HepG2 (cell line): ENCODE results near the gene CCDC77. TPM values are rescaled to one million over a fixed set of nuclear protein-coding genes. Genes with fewer than 3 reads are reported as not detected.

Experiments used
- CAMTA2 ChIP-seq: sonication (generic); formaldehyde crosslinking; IDR thresholded peaks from 2 replicates; pipeline ENCODE4 v1.4.0; 2020; ENCODE audit warnings: mild to moderate bottlenecking, missing genetic modification reagents, borderline replicate concordance
- HNF1A ChIP-seq, 2 experiments: sonication (generic) in 1 of 2; formaldehyde crosslinking in 1 of 2; IDR thresholded peaks; 2 replicates each; pipeline versions ENCODE4 v1.4.0 to v1.6.1; 2016 to 2020; ENCODE audit warnings: borderline replicate concordance in 1 of 2, low read depth in 1 of 2, mild to moderate bottlenecking in 1 of 2, missing genetic modification reagents in 1 of 2
- REXO4 ChIP-seq: sonication (generic); formaldehyde crosslinking; IDR thresholded peaks from 2 replicates; pipeline ENCODE4 v1.8.0; 2022; ENCODE audit warnings: missing genetic modification reagents, mild to moderate bottlenecking, borderline replicate concordance
- SRF ChIP-seq: IDR thresholded peaks from 2 replicates; pipeline ENCODE4 v1.6.1; 2011; ENCODE audit warnings: mild to moderate bottlenecking, low read depth, low read length, moderate library complexity
- TBL1XR1 ChIP-seq: fragments of 150-350 bp; IDR thresholded peaks from 2 replicates; pipeline ENCODE4 v1.6.1; 2014; ENCODE audit warnings: borderline replicate concordance, low read length; ENCODE audit not compliant: partially characterized antibody
- ZNF33A ChIP-seq: sonication (generic); formaldehyde crosslinking; IDR thresholded peaks from 2 replicates; pipeline ENCODE4 v1.5.1; 2020; ENCODE audit warnings: missing genetic modification reagents, mild to moderate bottlenecking, moderate library complexity, borderline replicate concordance
- ZNF724P ChIP-seq: sonication (generic); formaldehyde crosslinking; IDR thresholded peaks from 2 replicates; pipeline ENCODE4 v1.8.0; 2022; ENCODE audit warnings: missing genetic modification reagents, borderline replicate concordance
- ZSCAN21 ChIP-seq: sonication (generic); formaldehyde crosslinking; IDR thresholded peaks from 2 replicates; pipeline ENCODE4 v1.8.0; 2022; ENCODE audit warnings: mild to moderate bottlenecking, missing genetic modification reagents, moderate library complexity, borderline replicate concordance
- polyA plus RNA-seq, 8 experiments: library from polyadenylated mRNA; depleted of rRNA in 3 of 8; stranded (reverse) in 7 of 8; unstranded in 1 of 8; fragments of >200 nt; fragmentation: Illumina TruSeq in 4 of 8; extraction: Trizol in 4 of 8; gene quantifications; 2 replicates each; pipeline versions ENCODE4 v1.2.1 to v1.2.3, GENCODE V29; 2011 to 2016; ENCODE audit warnings: low read depth in 4 of 8, missing spikeins in 1 of 8, mixed read lengths in 1 of 8; ENCODE audit not compliant: insufficient read depth in 1 of 8
- total RNA-seq, 5 experiments: library from RNA; depleted of rRNA; stranded (reverse); fragments of >200 nt; fragmentation: Illumina TruSeq; extraction: Trizol; gene quantifications; 2 replicates each; pipeline ENCODE4 v1.2.3, GENCODE V29; 2016; ENCODE audit warnings: low read depth in 1 of 5
- TF ChIP-seq, protein P1 (sequence below): sonication (generic); formaldehyde crosslinking; conservative IDR thresholded peaks from 2 replicates; pipeline ENCODE4 v1.5.0; 2020; ENCODE audit warnings: missing genetic modification reagents
- TF ChIP-seq, protein P2 (sequence below), 2 experiments: sonication (generic) in 1 of 2; formaldehyde crosslinking in 1 of 2; IDR thresholded peaks; 2 replicates each; pipeline versions ENCODE4 v1.6.1 to v1.9.0; 2014 to 2022; ENCODE audit warnings: antibody characterized with exemption in 1 of 2, borderline replicate concordance in 1 of 2, inconsistent platforms in 1 of 2, low read depth in 1 of 2, missing genetic modification reagents in 1 of 2
- TF ChIP-seq, protein P3 (sequence below): sonication (generic); formaldehyde crosslinking; IDR thresholded peaks from 2 replicates; pipeline ENCODE4 v1.4.0; 2020; ENCODE audit warnings: missing genetic modification reagents

Gene CCDC77
- total and polyA plus RNA-seq, 2 of the 13 experiments (the other 11 are each of a cell fraction or from before 2014, with no cell fraction given) = 6.4 to 16.4 TPM

DNA sequence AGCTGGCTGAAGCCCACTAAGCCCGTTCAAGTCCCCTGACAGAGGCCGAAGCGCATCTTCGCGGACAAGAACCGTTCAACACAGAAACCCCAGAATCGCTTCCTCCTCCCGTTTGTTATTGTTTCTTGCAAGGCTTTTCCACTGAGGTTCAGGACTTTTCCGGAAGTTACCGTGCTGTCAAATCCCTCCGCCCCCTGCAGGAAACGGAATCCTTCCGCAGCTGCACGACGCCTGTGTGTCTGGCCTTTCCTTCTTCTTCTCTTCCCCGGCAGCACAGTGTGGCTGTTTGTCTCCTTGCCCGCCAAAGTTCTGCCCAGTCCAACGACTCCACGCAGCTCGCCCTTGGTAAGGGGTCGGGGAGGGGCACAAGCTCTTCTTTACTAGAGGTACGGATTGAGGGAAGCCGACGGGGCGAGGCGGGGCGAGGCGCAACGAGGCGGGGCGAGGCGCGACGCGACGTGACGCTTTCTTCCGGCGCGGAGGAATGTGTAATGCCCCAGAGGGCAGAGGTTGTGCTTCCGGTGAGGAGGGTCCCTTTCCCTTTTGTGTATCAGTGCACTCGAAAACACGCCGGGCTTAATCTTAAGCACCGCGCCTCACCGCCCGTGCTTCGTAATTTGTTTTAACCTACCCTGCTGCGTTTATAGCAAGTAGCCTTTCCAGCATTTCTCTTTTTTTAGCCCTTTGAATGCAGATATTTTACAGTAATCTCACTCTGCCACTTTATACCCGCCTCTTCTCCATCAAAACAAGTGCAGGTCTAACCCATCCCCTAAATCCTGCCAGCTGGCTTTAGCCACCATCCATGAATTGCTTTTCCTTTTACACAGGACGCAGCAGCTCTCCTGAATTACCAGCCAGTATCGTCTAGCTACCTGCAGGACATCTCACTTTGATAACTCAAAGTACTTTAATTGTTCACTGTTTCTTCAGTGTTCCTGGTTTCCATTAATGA is 12.0 kb upstream of the CCDC77 start, which contains the start of gene KDM5A (continued):
- TF ChIP-seq, protein P1, sequence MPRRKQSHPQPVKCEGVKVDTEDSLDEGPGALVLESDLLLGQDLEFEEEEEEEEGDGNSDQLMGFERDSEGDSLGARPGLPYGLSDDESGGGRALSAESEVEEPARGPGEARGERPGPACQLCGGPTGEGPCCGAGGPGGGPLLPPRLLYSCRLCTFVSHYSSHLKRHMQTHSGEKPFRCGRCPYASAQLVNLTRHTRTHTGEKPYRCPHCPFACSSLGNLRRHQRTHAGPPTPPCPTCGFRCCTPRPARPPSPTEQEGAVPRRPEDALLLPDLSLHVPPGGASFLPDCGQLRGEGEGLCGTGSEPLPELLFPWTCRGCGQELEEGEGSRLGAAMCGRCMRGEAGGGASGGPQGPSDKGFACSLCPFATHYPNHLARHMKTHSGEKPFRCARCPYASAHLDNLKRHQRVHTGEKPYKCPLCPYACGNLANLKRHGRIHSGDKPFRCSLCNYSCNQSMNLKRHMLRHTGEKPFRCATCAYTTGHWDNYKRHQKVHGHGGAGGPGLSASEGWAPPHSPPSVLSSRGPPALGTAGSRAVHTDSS = no peak
- no peak for TF ChIP-seq REXO4 (CRISPR knock-in tag)
- 0 out of 2 replicates have a peak, but pooled peaks have one; percentile 5 for TF ChIP-seq ZNF724P (CRISPR knock-in tag)
- peak; percentile 86; the same call in 1 of the 2 replicates for TF ChIP-seq CAMTA2 (CRISPR knock-in tag)
- TF ChIP-seq, protein P2, sequence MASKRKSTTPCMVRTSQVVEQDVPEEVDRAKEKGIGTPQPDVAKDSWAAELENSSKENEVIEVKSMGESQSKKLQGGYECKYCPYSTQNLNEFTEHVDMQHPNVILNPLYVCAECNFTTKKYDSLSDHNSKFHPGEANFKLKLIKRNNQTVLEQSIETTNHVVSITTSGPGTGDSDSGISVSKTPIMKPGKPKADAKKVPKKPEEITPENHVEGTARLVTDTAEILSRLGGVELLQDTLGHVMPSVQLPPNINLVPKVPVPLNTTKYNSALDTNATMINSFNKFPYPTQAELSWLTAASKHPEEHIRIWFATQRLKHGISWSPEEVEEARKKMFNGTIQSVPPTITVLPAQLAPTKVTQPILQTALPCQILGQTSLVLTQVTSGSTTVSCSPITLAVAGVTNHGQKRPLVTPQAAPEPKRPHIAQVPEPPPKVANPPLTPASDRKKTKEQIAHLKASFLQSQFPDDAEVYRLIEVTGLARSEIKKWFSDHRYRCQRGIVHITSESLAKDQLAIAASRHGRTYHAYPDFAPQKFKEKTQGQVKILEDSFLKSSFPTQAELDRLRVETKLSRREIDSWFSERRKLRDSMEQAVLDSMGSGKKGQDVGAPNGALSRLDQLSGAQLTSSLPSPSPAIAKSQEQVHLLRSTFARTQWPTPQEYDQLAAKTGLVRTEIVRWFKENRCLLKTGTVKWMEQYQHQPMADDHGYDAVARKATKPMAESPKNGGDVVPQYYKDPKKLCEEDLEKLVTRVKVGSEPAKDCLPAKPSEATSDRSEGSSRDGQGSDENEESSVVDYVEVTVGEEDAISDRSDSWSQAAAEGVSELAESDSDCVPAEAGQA (IDR thresholded peaks at IDR 0.05; ENCODE audit: low read depth) = peak; percentile 81
- TF ChIP-seq, protein P2 (CRISPR knock-in tag; IDR thresholded peaks at IDR 0.05; ENCODE audit: borderline replicate concordance) = no peak
- no peak for TF ChIP-seq HNF1A (IDR thresholded peaks at IDR 0.05; ENCODE audit: low read depth)
- TF ChIP-seq HNF1A (CRISPR knock-in tag; IDR thresholded peaks at IDR 0.05; ENCODE audit: borderline replicate concordance) = peak; percentile 67; the same call in 1 of the 2 replicates
- no peak; the same call in 1 of the 2 replicates for TF ChIP-seq ZSCAN21
- no peak for TF ChIP-seq TBL1XR1
- TF ChIP-seq ZNF33A (CRISPR knock-in tag) = no peak
- TF ChIP-seq, protein P3, sequence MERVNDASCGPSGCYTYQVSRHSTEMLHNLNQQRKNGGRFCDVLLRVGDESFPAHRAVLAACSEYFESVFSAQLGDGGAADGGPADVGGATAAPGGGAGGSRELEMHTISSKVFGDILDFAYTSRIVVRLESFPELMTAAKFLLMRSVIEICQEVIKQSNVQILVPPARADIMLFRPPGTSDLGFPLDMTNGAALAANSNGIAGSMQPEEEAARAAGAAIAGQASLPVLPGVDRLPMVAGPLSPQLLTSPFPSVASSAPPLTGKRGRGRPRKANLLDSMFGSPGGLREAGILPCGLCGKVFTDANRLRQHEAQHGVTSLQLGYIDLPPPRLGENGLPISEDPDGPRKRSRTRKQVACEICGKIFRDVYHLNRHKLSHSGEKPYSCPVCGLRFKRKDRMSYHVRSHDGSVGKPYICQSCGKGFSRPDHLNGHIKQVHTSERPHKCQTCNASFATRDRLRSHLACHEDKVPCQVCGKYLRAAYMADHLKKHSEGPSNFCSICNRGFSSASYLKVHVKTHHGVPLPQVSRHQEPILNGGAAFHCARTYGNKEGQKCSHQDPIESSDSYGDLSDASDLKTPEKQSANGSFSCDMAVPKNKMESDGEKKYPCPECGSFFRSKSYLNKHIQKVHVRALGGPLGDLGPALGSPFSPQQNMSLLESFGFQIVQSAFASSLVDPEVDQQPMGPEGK = peak; percentile 70
- TF ChIP-seq SRF = peak; percentile 67; the same call in 1 of the 2 replicates
